Naive thymus-derived CD4-positive, alpha-beta T cell (primary cell): ENCODE measurements around the gene GPR156. TPM values are rescaled to one million over a fixed set of nuclear protein-coding genes. Genes with fewer than 3 reads are reported as not detected.

ENCODE experiments used
- polyA plus RNA-seq, 2 donors: library from polyadenylated mRNA; unstranded; fragments of 300-500 nt; fragmentation: Illumina TruSeq; gene quantifications; one replicate each; pipeline ENCODE4 v1.2.3, GENCODE V29; 2021
- total RNA-seq, 6 experiments: library from RNA in 5 of 6; stranded (reverse) in 5 of 6; gene quantifications; 1 replicate in 5 of 6; 2 replicates in 1 of 6; pipeline ENCODE4 v1.2.3 and lab custom pipeline; 2021 to 2026

The GPR156 gene
- total and polyA plus RNA-seq, 7 experiments from 2014 or later = 0.27 TPM; not detected in 6

Other genes with a start within 250 kb of the GPR156 start
- 10 to 100 TPM; 32.9 to 42.9 (median 38.6) TPM for gene GSK3B, start 190.8 kb downstream of the GPR156 start, total RNA-seq
- gene GSK3B, start 190.8 kb downstream of the GPR156 start, polyA plus RNA-seq = 10 to 100 TPM; 13.4 to 15.7 TPM
- 10 to 100 TPM; 12.3 to 24.1 (median 20.8) TPM for gene LRRC58, start 64.1 kb upstream of the GPR156 start, total RNA-seq
- 10 to 100 TPM in 1 of 2 donors, 1 to 10 TPM in 1; 8.1 to 10.5 TPM for gene LRRC58, start 64.1 kb upstream of the GPR156 start, polyA plus RNA-seq
- gene FSTL1, start 165.8 kb upstream of the GPR156 start, total RNA-seq = under 1 TPM in 4 of 5 experiments, not detected in 1; 0.05 to 0.58 (median 0.29) TPM
- gene FSTL1, start 165.8 kb upstream of the GPR156 start, polyA plus RNA-seq = not detected